ENCODE data around the gene CEP72. TPM values are rescaled to one million over a fixed set of nuclear protein-coding genes. Genes with fewer than 3 reads are reported as not detected.

CEP72 gene
- polyA plus RNA-seq, 1 donor (not counting 4 experiments of a cell fraction or from before 2014, with no cell fraction given) = 4.5 TPM

- no peaks in the 10 kb centered on the region for H3K9me1 ChIP-seq (ENCODE audit: control insufficient read depth, extremely low read depth, insufficient read depth, low read length)
- H3K4me2 ChIP-seq (ENCODE audit: control insufficient read depth, extremely low read depth, insufficient read depth, low read depth, low read length) = no peak overlapping the region
- no peak overlapping the region for H3K27ac ChIP-seq (ENCODE audit: control insufficient read depth, insufficient read depth, low read length)
- H4K20me1 ChIP-seq (ENCODE audit: control insufficient read depth, extremely low read depth, insufficient read depth, low read length) = no peaks in the 10 kb centered on the region
- FAIRE-seq (no peak), DNase-seq (ENCODE audit: low read depth, low spot score) (no peak)
- no peaks in the 10 kb centered on the region for H3K4me1 ChIP-seq (ENCODE audit: control insufficient read depth, extremely low read depth, insufficient read depth, low read length)
- H3K4me3 ChIP-seq (ENCODE audit: control insufficient read depth in 2 of 3, extremely low read depth in 1 of 3, insufficient read depth in 2 of 3, low read depth in 1 of 3, low read length in 3 of 3) = no peak overlapping the region
- no peak overlapping the region for H2AFZ ChIP-seq (ENCODE audit: control insufficient read depth, low read length)
- TF ChIP-seq EZH2 (IDR thresholded peaks at IDR 0.05; ENCODE audit: low read length) = no peak
- no peak for TF ChIP-seq CTCF (optimal IDR thresholded peaks at IDR 0.05 in 1 of 3, IDR thresholded peaks at IDR 0.05 in 1 of 3, conservative IDR thresholded peaks at IDR 0.05 in 1 of 3; ENCODE audit: extremely low read depth in 1 of 3, insufficient read depth in 2 of 3, low read length in 3 of 3)
- no peaks in the 10 kb centered on the region for H3K27me3 ChIP-seq (ENCODE audit: control insufficient read depth, extremely low read depth, insufficient read depth, low read length)
- H3K9me3 ChIP-seq (ENCODE audit: control insufficient read depth, low read depth, low read length) = no peaks in the 10 kb centered on the region
- dilution Hi-C loops (cut with MboI; ENCODE audit: extremely low pct_ligation_motif_present, low sequenced_read_pairs) = no loop called here
- H3K9ac ChIP-seq (ENCODE audit: control insufficient read depth, extremely low read depth, insufficient read depth, low read length) = no peak overlapping the region
- H3K36me3 ChIP-seq (ENCODE audit: control insufficient read depth in 2 of 2, extremely low read depth in 1 of 2, insufficient read depth in 2 of 2, low read length in 2 of 2) = peaks cover 18 to 32% of the 10 kb centered on the region in 2 experiments
- H3K79me2 ChIP-seq (ENCODE audit: control insufficient read depth, insufficient read depth, low read length) = no peaks in the 10 kb centered on the region
Measured at GRCh38 chr5:659496-660263, 47.5 kb downstream of the CEP72 start.

GRCh38 chr5:660491-661030 lies 48.4 kb downstream of the CEP72 start:
- DNase-seq (ENCODE audit: low read depth, low spot score) = no peak

More at GRCh38 chr5:660491-661030, 48.4 kb downstream of the CEP72 start:
- Histone ChIP-seq H4K20me1 (ENCODE audit: control insufficient read depth, extremely low read depth, insufficient read depth, low read length) (no peaks in the 10 kb centered on the region), H3K4me2 (ENCODE audit: control insufficient read depth, extremely low read depth, insufficient read depth, low read depth, low read length) (no peak overlapping the region), H3K36me3 (ENCODE audit: control insufficient read depth in 2 of 2, extremely low read depth in 1 of 2, insufficient read depth in 2 of 2, low read length in 2 of 2) (peaks cover 20 to 32% of the 10 kb centered on the region in 2 experiments), H3K4me3 (ENCODE audit: control insufficient read depth in 2 of 3, extremely low read depth in 1 of 3, insufficient read depth in 2 of 3, low read depth in 1 of 3, low read length in 3 of 3) (no peak overlapping the region), H3K9ac (ENCODE audit: control insufficient read depth, extremely low read depth, insufficient read depth, low read length) (no peak overlapping the region), H2AFZ (ENCODE audit: control insufficient read depth, low read length) (no peak overlapping the region), H3K27ac (ENCODE audit: control insufficient read depth, insufficient read depth, low read length) (no peak overlapping the region), H3K9me1 (ENCODE audit: control insufficient read depth, extremely low read depth, insufficient read depth, low read length) (no peaks in the 10 kb centered on the region), H3K9me3 (ENCODE audit: control insufficient read depth, low read depth, low read length) (no peaks in the 10 kb centered on the region), H3K4me1 (ENCODE audit: control insufficient read depth, extremely low read depth, insufficient read depth, low read length) (no peaks in the 10 kb centered on the region), H3K79me2 (ENCODE audit: control insufficient read depth, insufficient read depth, low read length) (no peaks in the 10 kb centered on the region), H3K27me3 (ENCODE audit: control insufficient read depth, extremely low read depth, insufficient read depth, low read length) (no peaks in the 10 kb centered on the region)
- dilution Hi-C loops (cut with MboI; ENCODE audit: extremely low pct_ligation_motif_present, low sequenced_read_pairs) = no loop called here
- no peak for FAIRE-seq
- TF ChIP-seq CTCF (optimal IDR thresholded peaks at IDR 0.05 in 1 of 3, IDR thresholded peaks at IDR 0.05 in 1 of 3, conservative IDR thresholded peaks at IDR 0.05 in 1 of 3; ENCODE audit: extremely low read depth in 1 of 3, insufficient read depth in 2 of 3, low read length in 3 of 3) (no peak), EZH2 (IDR thresholded peaks at IDR 0.05; ENCODE audit: low read length) (no peak)

All from keratinocyte (primary cell).